OCI-LY7 (cell line): ENCODE measurements around the gene MPZL3.

Experiments used
- EZH2phosphoT487 ChIP-seq: fragments of 200-600 bp; sonication (generic); IDR thresholded peaks from 2 replicates; pipeline ENCODE4 v1.6.1; 2018; ENCODE audit warnings: low read depth, borderline replicate concordance, mild to moderate bottlenecking, mixed run types, antibody characterized with exemption, low read length, moderate library complexity, mixed read lengths
- TF ChIP-seq, protein P1 (sequence below): fragments of 200-600 bp; sonication (generic); conservative IDR thresholded peaks from 2 replicates; pipeline ENCODE4 v1.5.1; 2014; ENCODE audit warnings: mild to moderate bottlenecking, antibody characterized with exemption, low read length, moderate library complexity, mixed read lengths

DNA sequence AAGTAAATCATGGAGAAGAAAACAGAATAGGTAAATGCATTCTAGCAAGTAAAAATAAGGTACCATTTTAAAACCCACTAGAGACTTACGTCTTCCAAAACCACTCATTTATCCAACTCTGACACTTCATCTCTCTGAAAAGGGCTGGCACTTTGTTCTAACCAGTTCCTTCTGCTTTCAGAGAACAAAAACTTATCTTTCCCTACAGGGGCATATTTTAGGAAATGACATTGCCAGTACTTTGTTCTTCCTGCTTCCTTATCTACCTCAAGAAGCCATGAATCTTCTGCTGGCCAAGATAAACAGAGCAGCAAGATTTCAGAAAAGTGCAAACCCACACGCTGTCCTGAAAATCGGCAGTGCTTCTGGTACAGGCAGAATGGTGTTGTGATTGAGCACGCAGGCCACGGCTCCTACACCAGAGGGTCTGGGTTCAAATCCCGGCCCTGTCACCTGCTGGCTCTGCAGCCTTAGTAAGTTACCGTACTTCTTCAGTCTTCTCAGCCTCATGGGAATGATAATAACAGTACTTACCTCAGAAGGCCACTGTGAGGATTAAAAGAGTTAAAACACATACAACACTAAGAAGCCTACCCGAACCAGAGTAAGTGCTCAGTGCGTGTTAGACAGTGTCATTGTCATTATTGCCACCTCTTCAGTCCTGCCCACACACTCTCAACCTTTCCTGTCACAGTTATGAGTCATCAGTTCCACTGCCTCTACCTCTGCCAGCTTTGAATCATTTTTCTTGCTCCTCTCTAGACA is 11.0 kb downstream of the MPZL3 start:
- TF ChIP-seq, protein P1, sequence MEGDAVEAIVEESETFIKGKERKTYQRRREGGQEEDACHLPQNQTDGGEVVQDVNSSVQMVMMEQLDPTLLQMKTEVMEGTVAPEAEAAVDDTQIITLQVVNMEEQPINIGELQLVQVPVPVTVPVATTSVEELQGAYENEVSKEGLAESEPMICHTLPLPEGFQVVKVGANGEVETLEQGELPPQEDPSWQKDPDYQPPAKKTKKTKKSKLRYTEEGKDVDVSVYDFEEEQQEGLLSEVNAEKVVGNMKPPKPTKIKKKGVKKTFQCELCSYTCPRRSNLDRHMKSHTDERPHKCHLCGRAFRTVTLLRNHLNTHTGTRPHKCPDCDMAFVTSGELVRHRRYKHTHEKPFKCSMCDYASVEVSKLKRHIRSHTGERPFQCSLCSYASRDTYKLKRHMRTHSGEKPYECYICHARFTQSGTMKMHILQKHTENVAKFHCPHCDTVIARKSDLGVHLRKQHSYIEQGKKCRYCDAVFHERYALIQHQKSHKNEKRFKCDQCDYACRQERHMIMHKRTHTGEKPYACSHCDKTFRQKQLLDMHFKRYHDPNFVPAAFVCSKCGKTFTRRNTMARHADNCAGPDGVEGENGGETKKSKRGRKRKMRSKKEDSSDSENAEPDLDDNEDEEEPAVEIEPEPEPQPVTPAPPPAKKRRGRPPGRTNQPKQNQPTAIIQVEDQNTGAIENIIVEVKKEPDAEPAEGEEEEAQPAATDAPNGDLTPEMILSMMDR = no peak
- TF ChIP-seq EZH2phosphoT487 = no peak
